HCT116 (cell line): ENCODE measurements around the gene SEZ6. TPM values are rescaled to one million over a fixed set of nuclear protein-coding genes. Genes with fewer than 3 reads are reported as not detected.

ENCODE experiments used
- ATAC-seq: fragments of 200-7000 bp; cut with Tn5 transposase; 2 replicates; pipeline ENCODE4 v1.9.1; 2020; ENCODE audit warnings: mild to moderate bottlenecking, moderate library complexity
- BruUV-seq: library from RNA; stranded (reverse); fragments of 400-500 nt; replicated peaks from 2 replicates; lab custom pipeline; 2021; lab: Mats Ljungman, UMichigan
- CTCF ChIA-PET: fragments of 300-600 bp; sonication (Branson Sonifier 250); formaldehyde crosslinking; loops from one replicate; lab custom pipeline; 2021; ENCODE audit warnings: antibody characterized with exemption; lab: Charles Lee
- POLR2A ChIA-PET: fragments of 300-600, 350-600 bp; sonication (Branson Sonifier 250); formaldehyde crosslinking; loops from one replicate; lab custom pipeline; 2021; ENCODE audit warnings: antibody characterized with exemption; lab: Charles Lee
- RAD21 ChIA-PET, 2 experiments: fragments of 300-600 bp; sonication (Branson Sonifier 250); formaldehyde crosslinking; loops; one replicate each; lab custom pipeline; 2023; ENCODE audit warnings: low total read pairs in 2 of 2; ENCODE audit not compliant: uncharacterized antibody in 2 of 2, unreplicated experiment in 2 of 2, low non-redundant PET in 1 of 2; lab: Charles Lee
- DNase-seq: peaks from one replicate; pipeline ENCODE4 v3.0.0-alpha.2; 2010; ENCODE audit warnings: low read depth, low spot score
- H2AFZ ChIP-seq: fragments of 200-600 bp; shearing (Covaris generic), sonication (generic); 2 replicates; pipeline ENCODE4 v1.6.1; 2017; ENCODE audit warnings: low read depth, mixed run types, mixed read lengths, antibody characterized with exemption, low read length; ENCODE audit not compliant: poor library complexity, severe bottlenecking
- H3K27ac ChIP-seq: 2 replicates; pipeline ENCODE4 v1.5.1; 2012; ENCODE audit warnings: low read depth, low read length
- H3K27me3 ChIP-seq: fragments of 200-600 bp; sonication (generic); 2 replicates; pipeline ENCODE4 v1.6.1; 2016; ENCODE audit warnings: mixed run types, low read length, mixed read lengths; ENCODE audit not compliant: insufficient read depth
- H3K36me3 ChIP-seq, 2 experiments: fragments of 200-500 bp in 1 of 2; fragments of 200-600 bp in 1 of 2; sonication (Bioruptor generic) in 1 of 2; sonication (generic) in 1 of 2; 2 replicates each; pipeline versions ENCODE4 v1.5.1 to v1.6.1; 2014 to 2016; ENCODE audit warnings: low read length in 2 of 2, inconsistent platforms in 1 of 2, mixed read lengths in 1 of 2, mixed run types in 1 of 2; ENCODE audit not compliant: insufficient read depth in 2 of 2, control insufficient read depth in 1 of 2
- H3K4me1 ChIP-seq, 2 experiments: fragments of 200-600 bp in 1 of 2; sonication (generic) in 1 of 2; 2 replicates each; pipeline versions ENCODE4 v1.5.1 to v1.6.1; 2012 to 2017; ENCODE audit warnings: low read length in 2 of 2, inconsistent platforms in 1 of 2, mild to moderate bottlenecking in 1 of 2, mixed read lengths in 1 of 2, mixed run types in 1 of 2, moderate library complexity in 1 of 2; ENCODE audit not compliant: insufficient read depth in 2 of 2, control insufficient read depth in 1 of 2
- H3K4me2 ChIP-seq: fragments of 200-600 bp; sonication (generic); 2 replicates; pipeline ENCODE4 v1.6.1; 2017; ENCODE audit warnings: mixed run types, low read length, mixed read lengths
- H3K4me3 ChIP-seq, 2 experiments: fragments of 200-600 bp in 1 of 2; sonication (generic) in 1 of 2; replicated peaks in 1 of 2; 2 replicates each; pipeline ENCODE4 v1.5.1; 2011 to 2016; ENCODE audit warnings: low read length in 2 of 2, control low read depth in 1 of 2, low read depth in 1 of 2, mild to moderate bottlenecking in 1 of 2, mixed read lengths in 1 of 2, mixed run types in 1 of 2
- H3K79me2 ChIP-seq: fragments of 200-600 bp; sonication (generic); 2 replicates; pipeline ENCODE4 v1.6.1; 2017; ENCODE audit warnings: mild to moderate bottlenecking, mixed run types, low read length, moderate library complexity, mixed read lengths; ENCODE audit not compliant: insufficient read depth
- H3K9ac ChIP-seq: fragments of 200-600 bp; sonication (generic); 2 replicates; pipeline ENCODE4 v1.6.1; 2016; ENCODE audit warnings: low read length, mixed read lengths
- H3K9me2 ChIP-seq: fragments of 200-600 bp; sonication (generic), shearing (Covaris generic); 2 replicates; pipeline ENCODE4 v1.6.1; 2017; ENCODE audit warnings: mixed run types, mild to moderate bottlenecking, moderate library complexity; ENCODE audit not compliant: insufficient read depth
- H3K9me3 ChIP-seq, 2 experiments: fragments of 200-500 bp in 1 of 2; fragments of 200-600 bp in 1 of 2; sonication (Bioruptor generic) in 1 of 2; sonication (generic) in 1 of 2; 2 replicates each; pipeline ENCODE4 v1.6.1; 2014 to 2017; ENCODE audit warnings: low read length in 2 of 2, mixed read lengths in 2 of 2, inconsistent platforms in 1 of 2, low read depth in 1 of 2, mild to moderate bottlenecking in 1 of 2, mixed run types in 1 of 2, moderate library complexity in 1 of 2; ENCODE audit not compliant: control insufficient read depth in 1 of 2, insufficient read depth in 1 of 2
- H4K20me1 ChIP-seq: fragments of 200-600 bp; sonication (generic), shearing (Covaris generic); 2 replicates; pipeline ENCODE4 v1.6.1; 2017; ENCODE audit warnings: mixed run types, mild to moderate bottlenecking, moderate library complexity; ENCODE audit not compliant: insufficient read depth
- ATF3 ChIP-seq: IDR thresholded peaks from 2 replicates; pipeline ENCODE4 v1.6.1; 2012
- EZH2 ChIP-seq: fragments of 200-600 bp; sonication (generic); IDR thresholded peaks from 2 replicates; pipeline ENCODE4 v1.6.1; 2017; ENCODE audit warnings: antibody characterized with exemption, mixed run types
- FOSL1 ChIP-seq: IDR thresholded peaks from 2 replicates; pipeline ENCODE4 v1.6.1; 2012; ENCODE audit warnings: low read depth
- POLR2A ChIP-seq: IDR thresholded peaks from 2 replicates; pipeline ENCODE4 v1.7.0; 2011; ENCODE audit warnings: borderline replicate concordance; ENCODE audit not compliant: insufficient read depth, insufficient read length; ENCODE audit errors: extremely low read depth
- POLR2AphosphoS5 ChIP-seq: IDR thresholded peaks from 2 replicates; pipeline ENCODE4 v1.6.1; 2011; ENCODE audit warnings: mild to moderate bottlenecking, low read depth, low read length, moderate library complexity
- RAD21 ChIP-seq: IDR thresholded peaks from 2 replicates; pipeline ENCODE4 v1.6.1; 2012; ENCODE audit warnings: low read depth, mild to moderate bottlenecking
- REST ChIP-seq: IDR thresholded peaks from 2 replicates; pipeline ENCODE4 v1.6.1; 2012; ENCODE audit warnings: low read depth
- SIN3A ChIP-seq: IDR thresholded peaks from 2 replicates; pipeline ENCODE4 v1.6.1; 2012; ENCODE audit warnings: low read depth
- YY1 ChIP-seq: IDR thresholded peaks from 2 replicates; pipeline ENCODE4 v1.6.1; 2011; ENCODE audit warnings: low read length, low read depth, moderate library complexity, mild to moderate bottlenecking; ENCODE audit not compliant: insufficient replicate concordance; ENCODE audit errors: extremely low read depth
- ZNF274 ChIP-seq: fragments of 200-500 bp; sonication (Bioruptor generic); IDR thresholded peaks from 2 replicates; pipeline ENCODE4 v1.6.1; 2014; ENCODE audit warnings: mild to moderate bottlenecking, low read depth, low read length, inconsistent platforms
- intact Hi-C: fragments of 100-400 bp; cut with micrococcal nuclease; formaldehyde crosslinking; loops from 2 replicates; pipeline ENCODE4 v1.10.0; 2022
- total RNA-seq: library from RNA; stranded (reverse); gene quantifications from one replicate; pipeline ENCODE4 v1.2.1, GENCODE V29; 2021; ENCODE audit not compliant: unreplicated experiment

Gene SEZ6
- total RNA-seq, 1 experiment from 2014 or later = 0.22 TPM

GRCh38 chr17:28963055-28963611 is 42.7 kb downstream of the SEZ6 start (continued):
- no peak for TF ChIP-seq POLR2AphosphoS5

GRCh38 chr17:28961391-28961790 is 44.4 kb downstream of the SEZ6 start:
- peaks cover 0 to 9% of the 10 kb centered on the region in 2 experiments; a peak in 2 of 4 replicates for H3K4me1 ChIP-seq
- H4K20me1 ChIP-seq = no peaks in the 10 kb centered on the region
- TF ChIP-seq ZNF274 = no peak
- TF ChIP-seq FOSL1 = no peak
- TF ChIP-seq YY1 = no peak
- TF ChIP-seq RAD21 = no peak
- no peak for TF ChIP-seq REST
- no peak for TF ChIP-seq SIN3A
- no peak for TF ChIP-seq EZH2
- TF ChIP-seq ATF3 = no peak
- no peak for TF ChIP-seq POLR2A
- TF ChIP-seq, all 23 proteins: peak for 0
- H3K4me3 ChIP-seq = no peak overlapping the region
- H3K9ac ChIP-seq = no peak overlapping the region
- ATAC-seq (no peak), DNase-seq (no peak)
- no TSS peak for BruUV-seq
- H3K4me2 ChIP-seq = no peak overlapping the region
- H3K27ac ChIP-seq = no peak overlapping the region
- H3K36me3 ChIP-seq = no peaks in the 10 kb centered on the region
- H3K27me3 ChIP-seq = 0 out of 2 replicates have a peak, but pooled peaks cover 6% of the 10 kb centered on the region
- POLR2A ChIA-PET = no interaction called here
- H2AFZ ChIP-seq = no peak overlapping the region
- H3K79me2 ChIP-seq = no peaks in the 10 kb centered on the region
- RAD21 ChIA-PET = no interaction called here
- no peaks in the 10 kb centered on the region for H3K9me3 ChIP-seq
- H3K9me2 ChIP-seq = no peaks in the 10 kb centered on the region
- CTCF ChIA-PET = interaction anchor here (1.1 to 5.4 kb wide), 3 partner anchors 8 to 156 kb away, joined by 3 to 68 read pairs (median 8); partner anchors contain the start of gene PHF12
- intact Hi-C loops = no loop called here
